ENCODE measurements around the gene PCP4L1.
A peak's percentile ranks its signal among the peaks of the same experiment; 100 is the strongest.

The PCP4L1 gene

DNA sequence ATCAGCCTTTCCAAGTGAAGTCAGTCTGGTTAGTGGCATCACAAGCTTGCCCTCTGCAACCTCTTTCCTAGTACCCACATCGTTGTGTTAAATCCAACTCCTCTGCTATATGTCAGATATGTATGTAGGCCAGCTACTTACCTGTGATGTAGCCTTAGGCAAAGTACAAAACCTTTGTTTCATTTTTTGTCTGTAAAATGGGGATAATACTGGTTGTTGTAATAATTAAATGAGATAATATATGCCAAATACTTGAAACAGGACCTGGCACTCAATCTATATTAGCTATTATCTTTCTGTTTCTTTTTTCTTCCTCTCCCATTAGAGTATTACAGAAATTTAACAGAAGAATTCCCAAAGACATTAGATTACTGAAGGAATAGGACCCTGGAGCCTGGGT is 1.2 kb downstream of the PCP4L1 start:
- Histone ChIP-seq H3K36me3 (ENCODE audit: control insufficient read depth, insufficient read depth, low read length) (no peaks in the 10 kb centered on the region), H2BK15ac (replicated peaks; ENCODE audit: low read depth) (no peak overlapping the region), H2BK120ac (ENCODE audit: low read depth, low read length) (no peak overlapping the region), H3K79me1 (ENCODE audit: low read length) (no peaks in the 10 kb centered on the region), H3K18ac (ENCODE audit: low read length) (no peak overlapping the region), H4K5ac (ENCODE audit: low read length) (no peak overlapping the region), H2BK5ac (ENCODE audit: low read length) (no peak overlapping the region), H3K4me3 (ENCODE audit: low read length) (no peak overlapping the region), H3K23ac (ENCODE audit: low read length) (no peak overlapping the region), H3K4me1 (ENCODE audit: control insufficient read depth, low read depth, low read length) (no peaks in the 10 kb centered on the region), H3K79me2 (ENCODE audit: control insufficient read depth, insufficient read depth, low read length) (no peaks in the 10 kb centered on the region), H2AK5ac (ENCODE audit: low read length) (no peak overlapping the region), H4K8ac (ENCODE audit: low read depth, low read length) (no peak overlapping the region), H3K4me2 (ENCODE audit: low read length) (no peak overlapping the region), H3K4ac (ENCODE audit: low read depth, low read length) (no peak overlapping the region), H3K56ac (ENCODE audit: low read length) (no peak overlapping the region), H3K27ac (ENCODE audit: low read depth, low read length) (no peak overlapping the region), H3K9ac (ENCODE audit: low read length) (no peak overlapping the region), H3K27me3 (ENCODE audit: insufficient read depth, low read length, poor library complexity) (peaks cover 16% of the 10 kb centered on the region)
- no CpG with 5 or more reads among the region's 1 CpG for WGBS (ENCODE audit: extremely low coverage, insufficient coverage, low lambda C conversion rate)
- DNase-seq, result no peak

DNA sequence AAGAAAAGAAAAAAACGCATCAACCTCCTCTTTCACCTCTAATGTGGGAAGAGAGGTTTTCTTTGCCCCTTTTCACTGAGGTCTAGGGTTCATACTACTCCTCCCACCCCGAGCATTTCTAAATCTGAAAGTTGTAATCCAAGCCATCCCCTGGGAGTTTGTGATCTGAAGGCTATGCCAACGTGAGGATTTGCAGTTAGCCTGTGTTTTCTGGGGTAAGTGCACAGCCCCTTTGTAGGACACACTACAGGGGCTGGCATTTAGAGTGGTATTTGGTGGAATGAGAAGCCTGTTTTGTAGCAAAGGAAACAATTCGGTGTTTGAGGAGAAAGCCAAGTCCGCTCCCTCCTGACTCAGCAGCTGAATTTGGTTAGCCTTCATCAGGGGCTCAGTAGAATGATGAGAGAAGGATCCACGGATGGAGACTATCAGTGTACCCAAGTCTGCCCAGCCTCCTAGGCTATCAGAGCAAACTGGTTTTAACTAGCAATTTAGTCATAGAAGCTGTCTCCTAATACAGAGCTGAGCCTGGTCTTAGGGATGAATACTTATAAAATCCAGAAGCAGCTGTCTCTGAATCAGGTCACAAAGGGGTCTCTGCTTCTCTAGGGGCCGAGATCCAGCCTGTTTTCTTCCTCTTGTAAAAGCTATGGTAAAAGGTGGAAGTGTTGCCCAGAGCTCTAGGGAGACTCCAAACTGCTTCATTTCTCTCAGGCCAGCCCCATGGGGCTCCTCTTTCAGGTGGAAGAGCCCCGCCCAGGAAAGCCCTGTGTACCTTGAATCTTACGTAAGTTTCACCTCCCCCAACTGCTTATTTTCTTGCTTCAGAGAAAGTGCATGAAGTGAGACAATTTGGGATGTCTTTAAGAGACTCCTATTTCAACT is 2.1 kb downstream of the PCP4L1 start:
- peaks cover 16% of the 10 kb centered on the region for H3K27me3 ChIP-seq (ENCODE audit: insufficient read depth, low read length, poor library complexity)
- WGBS (ENCODE audit: extremely low coverage, insufficient coverage, low lambda C conversion rate), result no CpG with 5 or more reads among the region's 9 CpGs
- H3K4me2 ChIP-seq (ENCODE audit: low read length), result no peak overlapping the region
- no peak overlapping the region for H3K4me3 ChIP-seq (ENCODE audit: low read length)
- H3K27ac ChIP-seq (ENCODE audit: low read depth, low read length), result no peak overlapping the region
- H2BK5ac ChIP-seq (ENCODE audit: low read length), result no peak overlapping the region
- H3K79me1 ChIP-seq (ENCODE audit: low read length), result no peaks in the 10 kb centered on the region
- H3K9ac ChIP-seq (ENCODE audit: low read length), result no peak overlapping the region
- H4K8ac ChIP-seq (ENCODE audit: low read depth, low read length), result no peak overlapping the region
- H2AK5ac ChIP-seq (ENCODE audit: low read length), result no peak overlapping the region
- no peak overlapping the region for H4K5ac ChIP-seq (ENCODE audit: low read length)
- DNase-seq, result no peak
- no peak overlapping the region for H2BK120ac ChIP-seq (ENCODE audit: low read depth, low read length)
- no peaks in the 10 kb centered on the region for H3K36me3 ChIP-seq (ENCODE audit: control insufficient read depth, insufficient read depth, low read length)
- H3K4ac ChIP-seq (ENCODE audit: low read depth, low read length), result no peak overlapping the region
- H3K4me1 ChIP-seq (ENCODE audit: control insufficient read depth, low read depth, low read length), result no peaks in the 10 kb centered on the region
- no peak overlapping the region for H3K18ac ChIP-seq (ENCODE audit: low read length)
- H3K23ac ChIP-seq (ENCODE audit: low read length), result no peak overlapping the region
- no peaks in the 10 kb centered on the region for H3K79me2 ChIP-seq (ENCODE audit: control insufficient read depth, insufficient read depth, low read length)
- H3K56ac ChIP-seq (ENCODE audit: low read length), result no peak overlapping the region
- H2BK15ac ChIP-seq (replicated peaks; ENCODE audit: low read depth), result no peak overlapping the region

- H3K4ac ChIP-seq (ENCODE audit: low read depth, low read length), result no peak overlapping the region
- no peak overlapping the region for H3K18ac ChIP-seq (ENCODE audit: low read length)
- no peaks in the 10 kb centered on the region for H3K36me3 ChIP-seq (ENCODE audit: control insufficient read depth, insufficient read depth, low read length)
- no peak overlapping the region for H3K4me3 ChIP-seq (ENCODE audit: low read length)
- H4K8ac ChIP-seq (ENCODE audit: low read depth, low read length), result no peak overlapping the region
- no peak overlapping the region for H3K27ac ChIP-seq (ENCODE audit: low read depth, low read length)
- no peak overlapping the region for H3K4me2 ChIP-seq (ENCODE audit: low read length)
- no peak overlapping the region for H2BK15ac ChIP-seq (replicated peaks; ENCODE audit: low read depth)
- no peak overlapping the region for H3K23ac ChIP-seq (ENCODE audit: low read length)
- H2BK5ac ChIP-seq (ENCODE audit: low read length), result no peak overlapping the region
- H3K56ac ChIP-seq (ENCODE audit: low read length), result no peak overlapping the region
- H3K27me3 ChIP-seq (ENCODE audit: insufficient read depth, low read length, poor library complexity), result peaks cover 16% of the 10 kb centered on the region
- no peaks in the 10 kb centered on the region for H3K4me1 ChIP-seq (ENCODE audit: control insufficient read depth, low read depth, low read length)
- no peak overlapping the region for H3K9ac ChIP-seq (ENCODE audit: low read length)
- H2BK120ac ChIP-seq (ENCODE audit: low read depth, low read length), result no peak overlapping the region
- no peak overlapping the region for H4K5ac ChIP-seq (ENCODE audit: low read length)
- no peak overlapping the region for H2AK5ac ChIP-seq (ENCODE audit: low read length)
- no peaks in the 10 kb centered on the region for H3K79me2 ChIP-seq (ENCODE audit: control insufficient read depth, insufficient read depth, low read length)
- no peaks in the 10 kb centered on the region for H3K79me1 ChIP-seq (ENCODE audit: low read length)
- WGBS (ENCODE audit: extremely low coverage, insufficient coverage, low lambda C conversion rate), result no CpG with 5 or more reads among the region's 12 CpGs
- no peak for DNase-seq
These were observed 3.0 kb downstream of the PCP4L1 start for GRCh38 chr1:161261261-161262235.

GRCh38 chr1:161265305-161265704 is 6.8 kb downstream of the PCP4L1 start:
- WGBS (ENCODE audit: extremely low coverage, insufficient coverage, low lambda C conversion rate), result no CpG with 5 or more reads among the region's 5 CpGs
- Histone ChIP-seq H3K27ac (ENCODE audit: low read depth, low read length) (no peak overlapping the region), H4K8ac (ENCODE audit: low read depth, low read length) (no peak overlapping the region), H3K9ac (ENCODE audit: low read length) (no peak overlapping the region), H3K56ac (ENCODE audit: low read length) (no peak overlapping the region), H3K27me3 (ENCODE audit: insufficient read depth, low read length, poor library complexity) (peaks cover 2% of the 10 kb centered on the region), H3K4me2 (ENCODE audit: low read length) (no peak overlapping the region), H2AK5ac (ENCODE audit: low read length) (no peak overlapping the region), H3K4me3 (ENCODE audit: low read length) (no peak overlapping the region), H3K36me3 (ENCODE audit: control insufficient read depth, insufficient read depth, low read length) (no peaks in the 10 kb centered on the region), H3K79me2 (ENCODE audit: control insufficient read depth, insufficient read depth, low read length) (no peaks in the 10 kb centered on the region), H3K23ac (ENCODE audit: low read length) (no peak overlapping the region), H3K79me1 (ENCODE audit: low read length) (no peaks in the 10 kb centered on the region), H2BK120ac (ENCODE audit: low read depth, low read length) (no peak overlapping the region), H3K4ac (ENCODE audit: low read depth, low read length) (no peak overlapping the region), H3K4me1 (ENCODE audit: control insufficient read depth, low read depth, low read length) (no peaks in the 10 kb centered on the region), H2BK5ac (ENCODE audit: low read length) (no peak overlapping the region), H3K18ac (ENCODE audit: low read length) (no peak overlapping the region), H2BK15ac (replicated peaks; ENCODE audit: low read depth) (no peak overlapping the region), H4K5ac (ENCODE audit: low read length) (no peak overlapping the region)
- DNase-seq, result peak; percentile 49

DNA sequence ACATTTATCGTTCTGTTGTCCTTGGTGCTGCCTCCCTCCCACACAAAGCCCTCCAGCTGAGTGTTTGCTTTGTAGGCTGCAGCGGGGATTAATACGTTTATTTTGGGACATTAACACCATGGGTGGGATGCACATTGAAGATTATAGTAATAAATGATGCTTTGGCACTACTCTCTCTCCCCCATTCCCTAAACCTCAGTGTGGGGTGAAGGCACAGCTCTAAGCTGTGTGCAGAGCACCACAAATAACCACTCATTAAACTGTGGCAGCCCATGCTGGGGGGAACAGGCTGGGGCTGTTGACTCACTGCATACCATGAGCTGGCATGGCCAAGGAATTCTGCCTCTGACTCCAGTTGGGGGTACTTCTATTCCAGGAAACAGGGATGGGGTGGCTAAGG is 7.7 kb downstream of the PCP4L1 start:
- H3K4me1 ChIP-seq (ENCODE audit: control insufficient read depth, low read depth, low read length), result no peaks in the 10 kb centered on the region
- H4K5ac ChIP-seq (ENCODE audit: low read length), result no peak overlapping the region
- H2BK15ac ChIP-seq (replicated peaks; ENCODE audit: low read depth), result no peak overlapping the region
- H3K18ac ChIP-seq (ENCODE audit: low read length), result no peak overlapping the region
- H3K27me3 ChIP-seq (ENCODE audit: insufficient read depth, low read length, poor library complexity), result no peaks in the 10 kb centered on the region
- no peak overlapping the region for H3K27ac ChIP-seq (ENCODE audit: low read depth, low read length)
- H3K9ac ChIP-seq (ENCODE audit: low read length), result no peak overlapping the region
- H2BK5ac ChIP-seq (ENCODE audit: low read length), result no peak overlapping the region
- DNase-seq, result no peak
- H2AK5ac ChIP-seq (ENCODE audit: low read length), result no peak overlapping the region
- no peak overlapping the region for H3K4me2 ChIP-seq (ENCODE audit: low read length)
- no peak overlapping the region for H3K56ac ChIP-seq (ENCODE audit: low read length)
- no CpG with 5 or more reads among the region's 3 CpGs for WGBS (ENCODE audit: extremely low coverage, insufficient coverage, low lambda C conversion rate)
- H3K79me1 ChIP-seq (ENCODE audit: low read length), result no peaks in the 10 kb centered on the region
- no peaks in the 10 kb centered on the region for H3K36me3 ChIP-seq (ENCODE audit: control insufficient read depth, insufficient read depth, low read length)
- H2BK120ac ChIP-seq (ENCODE audit: low read depth, low read length), result no peak overlapping the region
- no peak overlapping the region for H4K8ac ChIP-seq (ENCODE audit: low read depth, low read length)
- no peak overlapping the region for H3K4me3 ChIP-seq (ENCODE audit: low read length)
- H3K79me2 ChIP-seq (ENCODE audit: control insufficient read depth, insufficient read depth, low read length), result no peaks in the 10 kb centered on the region
- no peak overlapping the region for H3K4ac ChIP-seq (ENCODE audit: low read depth, low read length)
- H3K23ac ChIP-seq (ENCODE audit: low read length), result no peak overlapping the region

Data from mesendoderm (in vitro differentiated cells).